ENCODE data around the gene MAGI3.

The MAGI3 gene

DNA sequence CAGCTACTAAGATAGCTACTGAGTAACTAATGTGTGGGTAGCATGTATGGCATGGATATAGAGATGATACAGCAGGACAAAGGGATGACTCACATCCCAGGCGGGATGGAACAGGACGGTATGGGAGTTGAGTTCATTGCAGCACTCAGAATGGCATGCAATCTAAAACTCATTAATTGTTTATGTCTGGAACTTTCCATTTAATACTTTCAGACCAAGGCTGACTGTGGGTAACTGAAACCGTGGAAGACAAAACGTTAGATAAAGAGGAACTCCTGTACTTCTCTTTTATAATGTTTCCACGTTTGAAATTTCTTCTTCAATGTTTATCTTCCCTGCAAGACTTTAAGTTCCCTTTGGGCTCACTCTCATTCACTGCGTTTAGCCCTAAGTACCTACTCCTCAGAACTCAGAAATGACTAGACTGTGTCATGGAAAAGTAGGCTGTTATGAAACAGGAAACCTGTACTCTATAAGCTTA, 151.9 kb downstream of the MAGI3 start:
- ChIA-PET POLR2A (interaction anchor here (1.5 to 1.7 kb wide), 2 partner anchors 10 to 86 kb away, joined by 3 to 4 read pairs; no protein-coding TSS in a partner anchor), CTCF (no interaction called here)
- TF ChIP-seq, protein P1, sequence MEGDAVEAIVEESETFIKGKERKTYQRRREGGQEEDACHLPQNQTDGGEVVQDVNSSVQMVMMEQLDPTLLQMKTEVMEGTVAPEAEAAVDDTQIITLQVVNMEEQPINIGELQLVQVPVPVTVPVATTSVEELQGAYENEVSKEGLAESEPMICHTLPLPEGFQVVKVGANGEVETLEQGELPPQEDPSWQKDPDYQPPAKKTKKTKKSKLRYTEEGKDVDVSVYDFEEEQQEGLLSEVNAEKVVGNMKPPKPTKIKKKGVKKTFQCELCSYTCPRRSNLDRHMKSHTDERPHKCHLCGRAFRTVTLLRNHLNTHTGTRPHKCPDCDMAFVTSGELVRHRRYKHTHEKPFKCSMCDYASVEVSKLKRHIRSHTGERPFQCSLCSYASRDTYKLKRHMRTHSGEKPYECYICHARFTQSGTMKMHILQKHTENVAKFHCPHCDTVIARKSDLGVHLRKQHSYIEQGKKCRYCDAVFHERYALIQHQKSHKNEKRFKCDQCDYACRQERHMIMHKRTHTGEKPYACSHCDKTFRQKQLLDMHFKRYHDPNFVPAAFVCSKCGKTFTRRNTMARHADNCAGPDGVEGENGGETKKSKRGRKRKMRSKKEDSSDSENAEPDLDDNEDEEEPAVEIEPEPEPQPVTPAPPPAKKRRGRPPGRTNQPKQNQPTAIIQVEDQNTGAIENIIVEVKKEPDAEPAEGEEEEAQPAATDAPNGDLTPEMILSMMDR (IDR thresholded peaks at IDR 0.05; ENCODE audit: insufficient read depth, low read length, missing control alignments): no peak
- DNase-seq (ENCODE audit: low read depth, low spot score): peak; percentile 77
- H3K4me3 ChIP-seq (ENCODE audit: low read depth, low read length): no peak overlapping the region

DNA sequence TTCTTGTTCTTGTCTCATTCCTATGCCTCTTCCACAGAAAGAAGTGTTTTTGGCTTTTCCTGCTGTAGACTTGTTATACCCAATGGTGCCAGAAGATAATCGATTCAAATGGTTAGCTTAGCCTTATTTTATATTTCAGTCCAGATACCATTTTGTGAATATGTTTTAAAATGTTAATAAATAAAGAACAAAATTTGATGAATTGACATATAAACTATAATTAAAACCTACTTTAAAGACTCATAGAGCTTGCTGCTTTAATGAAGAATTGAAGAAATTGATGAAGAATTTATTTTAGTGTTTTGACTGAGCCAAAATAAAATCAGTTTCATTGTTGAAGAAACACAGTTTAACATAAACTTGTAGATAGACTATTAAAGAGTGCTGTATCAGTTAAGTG, 152.8 kb downstream of the MAGI3 start:
- ChIA-PET CTCF (no interaction called here), POLR2A (interaction anchor here (1.5 to 1.7 kb wide), 2 partner anchors 10 to 86 kb away, joined by 3 to 4 read pairs; no protein-coding TSS in a partner anchor)
- no peak overlapping the region for H3K4me3 ChIP-seq (ENCODE audit: low read depth, low read length)
- no peak for DNase-seq (ENCODE audit: low read depth, low spot score)
- TF ChIP-seq, protein P1 (IDR thresholded peaks at IDR 0.05; ENCODE audit: insufficient read depth, low read length, missing control alignments): no peak

DNA sequence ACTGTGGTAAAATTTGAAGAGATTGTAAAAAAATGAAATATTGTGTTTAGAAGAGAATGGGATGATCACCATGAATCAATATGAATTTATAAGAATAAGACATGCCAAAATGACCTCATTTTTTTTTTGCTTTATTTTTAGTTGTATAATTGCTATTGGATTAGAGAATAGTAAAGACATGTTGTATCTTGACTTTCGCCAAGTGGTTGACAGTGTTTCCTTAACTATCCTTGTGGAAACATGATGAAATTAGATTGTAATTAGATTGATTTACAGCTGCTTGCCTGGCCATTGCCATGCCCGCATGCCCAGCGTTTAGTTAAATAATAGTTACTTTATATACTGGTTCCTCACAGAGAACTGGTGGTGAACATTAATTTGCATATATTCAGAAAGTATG, 154.9 kb downstream of the MAGI3 start:
- TF ChIP-seq, protein P1 (IDR thresholded peaks at IDR 0.05; ENCODE audit: insufficient read depth, low read length, missing control alignments): no peak
- POLR2A ChIA-PET: no interaction called here
- DNase-seq (ENCODE audit: low read depth, low spot score): no peak
- H3K4me3 ChIP-seq (ENCODE audit: low read depth, low read length): no peak overlapping the region
- CTCF ChIA-PET: no interaction called here

DNA sequence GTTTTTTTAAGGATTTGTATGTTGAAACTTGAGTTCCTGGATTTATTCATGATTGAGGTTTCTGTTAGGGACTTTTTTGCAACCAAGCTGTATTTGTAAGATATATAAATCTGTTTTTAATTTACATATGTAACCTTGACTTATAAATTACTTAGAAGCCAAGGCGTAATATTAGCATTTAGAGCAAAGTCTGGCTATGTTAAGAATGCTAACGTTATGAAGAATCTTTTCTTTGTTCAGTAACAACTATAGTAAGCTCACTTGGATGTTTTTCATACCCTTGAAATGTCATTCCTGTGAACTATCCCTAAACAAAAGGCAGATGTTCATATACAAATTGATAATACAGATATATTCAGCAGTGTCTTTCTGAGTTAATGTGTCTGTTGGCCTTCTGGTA, 155.3 kb downstream of the MAGI3 start:
- DNase-seq (ENCODE audit: low read depth, low spot score): no peak
- TF ChIP-seq, protein P1 (IDR thresholded peaks at IDR 0.05; ENCODE audit: insufficient read depth, low read length, missing control alignments): no peak
- ChIA-PET CTCF (no interaction called here), POLR2A (no interaction called here)
- H3K4me3 ChIP-seq (ENCODE audit: low read depth, low read length): no peak overlapping the region

DNA sequence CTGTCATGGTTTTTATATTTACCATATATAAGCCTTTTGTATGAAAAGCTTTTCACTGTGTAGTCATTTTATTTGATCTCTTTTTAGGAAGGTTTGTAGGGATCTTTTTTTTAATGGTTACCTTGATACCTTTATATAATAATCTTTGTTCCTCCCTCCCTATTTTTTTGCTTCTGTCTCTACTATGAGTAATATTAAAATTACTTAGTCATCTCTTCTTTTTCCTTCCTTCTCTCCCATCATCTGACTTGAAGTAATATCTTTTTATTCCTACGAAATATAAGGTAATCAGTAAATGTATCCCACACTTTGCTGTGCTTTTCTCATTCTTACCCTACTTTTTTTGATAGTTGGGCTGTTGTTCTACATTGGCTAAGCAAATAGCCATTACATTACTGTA, 161.4 kb downstream of the MAGI3 start:
- no peak for DNase-seq (ENCODE audit: low read depth, low spot score)
- TF ChIP-seq, protein P1 (IDR thresholded peaks at IDR 0.05; ENCODE audit: insufficient read depth, low read length, missing control alignments): no peak
- ChIA-PET CTCF (no interaction called here), POLR2A (no interaction called here)
- no peak overlapping the region for H3K4me3 ChIP-seq (ENCODE audit: low read depth, low read length)

DNA sequence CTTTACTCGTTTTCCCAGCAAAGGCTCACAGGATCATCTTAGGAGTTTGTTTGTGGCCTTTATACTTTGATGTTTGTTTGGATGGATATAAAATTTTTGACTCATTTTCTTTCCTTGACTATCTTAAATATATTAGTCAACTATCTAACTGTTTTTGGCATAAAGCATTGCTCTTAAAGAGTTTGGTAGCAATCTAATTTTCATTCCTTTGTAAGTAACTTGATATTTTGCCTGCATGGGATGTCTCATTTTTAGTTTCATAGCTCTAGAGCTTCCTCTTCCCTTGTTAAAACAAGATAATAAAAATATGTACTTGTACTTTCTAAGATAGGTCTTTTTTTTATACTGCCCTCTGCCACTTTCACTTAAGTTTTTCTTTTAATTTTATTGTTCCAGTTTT, 161.9 kb downstream of the MAGI3 start:
- H3K4me3 ChIP-seq (ENCODE audit: low read depth, low read length): no peak overlapping the region
- POLR2A ChIA-PET: interaction anchor here (1.5 kb wide), 1 partner anchor 10 kb away, joined by 4 read pairs; no protein-coding TSS in a partner anchor
- CTCF ChIA-PET: no interaction called here
- no peak for DNase-seq (ENCODE audit: low read depth, low spot score)
- TF ChIP-seq, protein P1 (IDR thresholded peaks at IDR 0.05; ENCODE audit: insufficient read depth, low read length, missing control alignments): no peak
